HG03159 (cell line): ENCODE measurements around the gene SIL1.
"Not testable (repeated sequence)": the region's sequence is repeated elsewhere in the genome, so short reads cannot be mapped to it uniquely, and the experiment has no call there.

Experiments used
- ATAC-seq: cut with Tn5 transposase; IDR thresholded peaks from one replicate; pipeline ENCODE4 v1.9.1; 2021; ENCODE audit warnings: mild to moderate bottlenecking, moderate library complexity; ENCODE audit not compliant: unreplicated experiment

SIL1 gene

GRCh38 chr5:139113892-139114291, 84.3 kb downstream of the SIL1 start:
- ATAC-seq = no peak

- not testable (repeated sequence) for ATAC-seq
Measured at GRCh38 chr5:139112362-139112761, 85.8 kb downstream of the SIL1 start.

- no peak for ATAC-seq
Measured at GRCh38 chr5:139110526-139111168, 87.5 kb downstream of the SIL1 start.

GRCh38 chr5:139108063-139108824, 89.9 kb downstream of the SIL1 start:
- ATAC-seq = no peak

- ATAC-seq = no peak
Measured at GRCh38 chr5:139105621-139106071, 92.5 kb downstream of the SIL1 start.

- no peak for ATAC-seq
Measured at GRCh38 chr5:139104577-139105276, 93.4 kb downstream of the SIL1 start.

GRCh38 chr5:139103762-139104161, 94.4 kb downstream of the SIL1 start:
- ATAC-seq = no peak

GRCh38 chr5:139100825-139101224, 97.3 kb downstream of the SIL1 start:
- no peak for ATAC-seq

GRCh38 chr5:139094154-139095131, 103.7 kb downstream of the SIL1 start:
- peak; percentile 93 for ATAC-seq

GRCh38 chr5:139092741-139093343, 105.3 kb downstream of the SIL1 start:
- no peak for ATAC-seq

GRCh38 chr5:139091439-139092156, 106.6 kb downstream of the SIL1 start:
- ATAC-seq = no peak

GRCh38 chr5:139090581-139090980, 107.6 kb downstream of the SIL1 start:
- ATAC-seq = no peak

GRCh38 chr5:139088024-139088423, 110.1 kb downstream of the SIL1 start:
- no peak for ATAC-seq

- ATAC-seq = no peak
Measured at GRCh38 chr5:139082813-139083498, 115.2 kb downstream of the SIL1 start.

GRCh38 chr5:139079991-139080610, 118.1 kb downstream of the SIL1 start:
- ATAC-seq = no peak

- no peak for ATAC-seq
Measured at GRCh38 chr5:139079225-139079990, 118.8 kb downstream of the SIL1 start.

- no peak for ATAC-seq
Measured at GRCh38 chr5:139078345-139078744, 119.8 kb downstream of the SIL1 start.

- no peak for ATAC-seq
Measured at GRCh38 chr5:139077899-139078298, 120.3 kb downstream of the SIL1 start.
